Osteocyte (in vitro differentiated cells): ENCODE measurements around the gene GMCL2. TPM values are rescaled to one million over a fixed set of nuclear protein-coding genes. Genes with fewer than 3 reads are reported as not detected.
A peak's percentile ranks its signal among the peaks of the same experiment; 100 is the strongest.

Source experiments
- DNase-seq: peaks from one replicate; pipeline ENCODE4 v3.0.0; 2021; ENCODE audit warnings: mixed read lengths; ENCODE audit not compliant: unreplicated experiment; ENCODE audit errors: extremely low spot score
- H3K27ac Mint-ChIP-seq: one replicate; pipeline ENCODE4 v1.8.0; 2021; ENCODE audit warnings: mild to moderate bottlenecking, mixed read lengths; ENCODE audit not compliant: unreplicated experiment
- H3K27me3 Mint-ChIP-seq: one replicate; pipeline ENCODE4 v1.8.0; 2021; ENCODE audit warnings: mixed read lengths; ENCODE audit not compliant: unreplicated experiment
- H3K36me3 Mint-ChIP-seq: one replicate; pipeline ENCODE4 v1.8.0; 2021; ENCODE audit warnings: mixed read lengths; ENCODE audit not compliant: unreplicated experiment
- H3K4me1 Mint-ChIP-seq: one replicate; pipeline ENCODE4 v1.8.0; 2021; ENCODE audit warnings: mixed read lengths; ENCODE audit not compliant: unreplicated experiment
- H3K4me3 Mint-ChIP-seq: one replicate; pipeline ENCODE4 v1.8.0; 2021; ENCODE audit warnings: mild to moderate bottlenecking, moderate library complexity, mixed read lengths; ENCODE audit not compliant: unreplicated experiment
- H3K9me3 Mint-ChIP-seq: one replicate; pipeline ENCODE4 v1.8.0; 2021; ENCODE audit warnings: mixed read lengths; ENCODE audit not compliant: unreplicated experiment
- total RNA-seq: library from RNA; stranded (reverse); gene quantifications from 2 replicates; pipeline ENCODE4 v1.2.1, GENCODE V29; 2021
- TF ChIP-seq, protein P1 (sequence below): fragments of 200-600 bp; sonication (generic); IDR thresholded peaks from 2 replicates; pipeline ENCODE4 v1.5.0; 2021; ENCODE audit warnings: antibody characterized with exemption, mild to moderate bottlenecking, moderate library complexity

The GMCL2 gene
- total RNA-seq, 1 donor from 2014 or later: not detected

DNA sequence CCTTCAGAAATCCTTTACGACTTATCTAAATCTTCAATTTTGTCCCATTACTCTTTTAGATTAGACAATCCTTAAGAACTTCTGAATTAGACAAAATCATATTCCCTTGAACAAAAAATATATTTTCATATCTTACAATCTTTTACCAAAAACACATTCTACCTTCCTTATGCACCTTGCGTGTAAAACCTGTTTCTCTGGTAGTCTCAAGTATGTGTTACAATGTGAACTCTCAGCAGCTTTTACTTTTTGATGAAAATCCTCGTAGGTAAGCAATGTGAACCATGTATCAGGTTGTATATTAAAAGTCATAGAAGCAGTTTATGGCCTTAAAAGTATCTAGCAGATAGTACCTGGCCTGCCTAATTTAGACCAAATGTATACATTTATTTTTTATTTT lies 12.7 kb downstream of the GMCL2 start:
- H3K4me1 Mint-ChIP-seq: no peaks in the 10 kb centered on the region
- no peak for DNase-seq
- no peak overlapping the region for H3K4me3 Mint-ChIP-seq
- no peaks in the 10 kb centered on the region for H3K36me3 Mint-ChIP-seq
- peaks cover 2% of the 10 kb centered on the region for H3K9me3 Mint-ChIP-seq
- peaks cover 11% of the 10 kb centered on the region for H3K27me3 Mint-ChIP-seq
- no peak overlapping the region for H3K27ac Mint-ChIP-seq
- TF ChIP-seq, protein P1, sequence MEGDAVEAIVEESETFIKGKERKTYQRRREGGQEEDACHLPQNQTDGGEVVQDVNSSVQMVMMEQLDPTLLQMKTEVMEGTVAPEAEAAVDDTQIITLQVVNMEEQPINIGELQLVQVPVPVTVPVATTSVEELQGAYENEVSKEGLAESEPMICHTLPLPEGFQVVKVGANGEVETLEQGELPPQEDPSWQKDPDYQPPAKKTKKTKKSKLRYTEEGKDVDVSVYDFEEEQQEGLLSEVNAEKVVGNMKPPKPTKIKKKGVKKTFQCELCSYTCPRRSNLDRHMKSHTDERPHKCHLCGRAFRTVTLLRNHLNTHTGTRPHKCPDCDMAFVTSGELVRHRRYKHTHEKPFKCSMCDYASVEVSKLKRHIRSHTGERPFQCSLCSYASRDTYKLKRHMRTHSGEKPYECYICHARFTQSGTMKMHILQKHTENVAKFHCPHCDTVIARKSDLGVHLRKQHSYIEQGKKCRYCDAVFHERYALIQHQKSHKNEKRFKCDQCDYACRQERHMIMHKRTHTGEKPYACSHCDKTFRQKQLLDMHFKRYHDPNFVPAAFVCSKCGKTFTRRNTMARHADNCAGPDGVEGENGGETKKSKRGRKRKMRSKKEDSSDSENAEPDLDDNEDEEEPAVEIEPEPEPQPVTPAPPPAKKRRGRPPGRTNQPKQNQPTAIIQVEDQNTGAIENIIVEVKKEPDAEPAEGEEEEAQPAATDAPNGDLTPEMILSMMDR: no peak

DNA sequence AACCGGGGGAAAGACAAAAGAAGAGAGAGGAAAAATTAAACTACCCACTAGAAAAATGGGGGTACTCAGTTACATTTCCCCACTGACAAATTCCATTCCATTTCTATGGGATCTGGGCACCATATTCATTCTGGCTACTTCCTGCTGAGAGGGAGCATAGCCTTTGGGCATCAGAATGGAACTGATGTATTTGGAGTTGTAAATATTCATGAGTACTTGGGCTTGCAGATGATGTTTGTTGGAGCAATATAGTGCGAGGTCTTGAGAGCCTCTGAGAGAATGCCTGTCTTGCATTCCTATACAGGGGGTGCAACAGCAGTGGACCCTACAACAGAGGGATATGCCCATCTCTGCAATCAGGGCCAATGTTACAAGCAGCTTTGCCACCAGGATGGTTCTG lies 16.7 kb downstream of the GMCL2 start:
- no peaks in the 10 kb centered on the region for H3K4me1 Mint-ChIP-seq
- peaks cover 19% of the 10 kb centered on the region for H3K27me3 Mint-ChIP-seq
- H3K27ac Mint-ChIP-seq: no peak overlapping the region

DNA sequence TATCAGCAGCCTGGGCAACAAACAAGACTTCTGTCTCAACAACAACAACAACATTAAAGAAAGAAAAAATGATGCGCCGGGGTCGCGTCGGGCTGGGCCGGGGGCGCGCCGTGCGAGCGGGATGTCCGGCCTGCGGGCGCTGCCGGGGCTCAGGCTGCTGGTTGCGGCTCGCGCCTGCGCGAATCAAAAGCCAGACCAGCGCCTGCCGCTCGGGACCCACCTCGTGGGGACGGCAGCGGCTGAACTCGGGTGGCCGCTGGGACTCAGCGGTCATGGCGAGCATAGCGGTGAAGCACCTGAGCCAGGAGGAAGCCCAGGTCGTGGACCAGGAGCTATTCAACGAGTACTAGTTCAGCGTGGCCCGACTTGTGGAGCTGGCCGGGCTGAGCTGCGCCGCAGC lies 21.6 kb downstream of the GMCL2 start:
- peaks cover 29% of the 10 kb centered on the region for H3K27me3 Mint-ChIP-seq
- H3K36me3 Mint-ChIP-seq: no peaks in the 10 kb centered on the region
- DNase-seq: no peak
- TF ChIP-seq, protein P1: no peak
- H3K27ac Mint-ChIP-seq: no peak overlapping the region
- H3K9me3 Mint-ChIP-seq: no peaks in the 10 kb centered on the region
- H3K4me1 Mint-ChIP-seq: peaks cover 6% of the 10 kb centered on the region
- H3K4me3 Mint-ChIP-seq: no peak overlapping the region

More for the DNA sequence above, 16.7 kb downstream of the GMCL2 start:
- Mint-ChIP-seq H3K36me3 (no peaks in the 10 kb centered on the region), H3K4me3 (no peak overlapping the region), H3K9me3 (no peaks in the 10 kb centered on the region)
- TF ChIP-seq, protein P1: no peak
- no peak for DNase-seq

DNA sequence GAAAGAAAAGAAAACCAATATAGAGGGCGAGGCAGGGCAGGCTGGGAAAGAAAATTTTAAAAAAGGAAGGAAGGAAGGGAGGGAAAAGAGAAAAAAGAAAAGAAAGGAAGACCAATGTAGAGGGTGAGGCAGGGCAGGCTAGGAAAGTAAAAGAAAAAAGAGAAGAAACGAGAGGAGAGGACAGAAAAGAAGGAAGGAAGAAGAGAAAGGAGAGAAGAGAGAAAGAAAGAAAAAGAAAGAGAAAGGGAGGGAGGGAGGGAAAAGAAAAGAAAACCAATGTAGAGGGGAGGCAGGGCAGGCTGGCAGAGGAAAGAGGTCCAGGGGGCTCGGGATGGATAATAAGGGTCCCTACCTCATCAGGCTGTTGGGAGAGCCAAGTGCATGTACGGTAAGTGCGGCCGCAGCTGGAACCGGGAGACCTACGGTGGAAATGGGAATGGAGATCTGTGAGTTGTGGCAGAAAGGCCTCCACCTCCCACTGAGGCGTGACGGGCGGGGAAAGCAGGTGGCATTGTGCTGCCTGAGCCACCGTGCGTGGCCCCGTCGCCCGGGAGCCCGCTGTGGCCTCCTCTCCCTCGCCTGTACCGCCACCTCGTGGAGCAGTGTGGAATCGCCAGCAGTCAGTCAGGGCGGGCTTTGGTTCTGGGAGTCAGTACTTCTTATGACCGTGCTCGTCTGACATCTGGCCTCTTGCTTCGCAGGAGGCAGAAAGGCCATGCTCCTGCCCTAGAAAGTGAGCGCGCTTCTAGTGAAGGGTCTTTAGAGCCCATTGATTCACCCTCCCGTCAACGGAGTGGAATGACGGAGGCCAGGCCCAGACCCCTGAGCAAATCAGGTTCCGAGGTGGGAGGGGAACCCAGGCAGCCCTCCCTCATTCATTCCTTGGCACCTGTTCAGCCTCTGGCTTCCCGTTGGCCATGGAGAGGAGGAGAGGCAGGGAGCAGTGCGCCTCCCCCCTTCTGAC lies 23.1 kb downstream of the GMCL2 start:
- TF ChIP-seq, protein P1: peak; percentile 98
- Mint-ChIP-seq H3K27ac (no peak overlapping the region), H3K27me3 (peaks cover 23% of the 10 kb centered on the region), H3K4me1 (peaks cover 6% of the 10 kb centered on the region), H3K36me3 (no peaks in the 10 kb centered on the region), H3K9me3 (no peaks in the 10 kb centered on the region), H3K4me3 (peak overlapping the region; percentile 44)
- DNase-seq: peak; percentile 95

DNA sequence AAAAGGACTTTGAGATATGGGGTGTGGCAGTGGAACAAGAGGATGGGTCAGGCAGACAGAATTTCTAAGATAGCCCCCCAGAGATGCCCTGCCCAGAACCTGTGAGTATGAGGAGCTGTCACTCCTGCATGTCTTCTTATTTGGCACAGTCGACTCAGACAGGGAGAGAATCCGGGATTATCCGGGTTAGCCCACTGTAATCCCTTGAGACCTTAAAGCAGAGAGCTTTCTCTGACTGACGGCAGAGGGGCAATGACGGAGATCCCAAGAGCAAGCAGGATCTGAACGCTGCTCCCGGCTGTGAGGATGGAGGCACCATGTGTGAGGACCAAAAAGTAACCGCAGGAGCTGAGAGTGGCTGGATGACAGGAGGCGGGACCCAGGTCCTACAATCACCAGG lies 24.7 kb downstream of the GMCL2 start:
- TF ChIP-seq, protein P1: no peak
- Mint-ChIP-seq H3K27ac (no peak overlapping the region), H3K27me3 (peaks cover 19% of the 10 kb centered on the region), H3K9me3 (no peaks in the 10 kb centered on the region), H3K36me3 (no peaks in the 10 kb centered on the region), H3K4me3 (no peak overlapping the region), H3K4me1 (peaks cover 6% of the 10 kb centered on the region)
- no peak for DNase-seq
